Stimulated activated naive CD4-positive, alpha-beta T cell treated with Interleukin-2 at 50 U/mL for 16 hours (primary cell): ENCODE measurements around the gene CCDC77.
"Not testable (repeated sequence)": the region's sequence is repeated elsewhere in the genome, so short reads cannot be mapped to it uniquely, and the experiment has no call there.

Source experiments
- DNase-seq: peaks from one replicate; lab custom pipeline; 2025; lab: John Stamatoyannopoulos, UW

CCDC77 gene

GRCh38 chr12:401235-402028 lies at the start of gene CCDC77:
Gene CCDC77 (plus strand): TSS chr12:401644. CDS start chr12:409384, 7,740 bp downstream.
- no peak for DNase-seq

- no peak for DNase-seq
These were observed 45.0 kb upstream of the CCDC77 start for GRCh38 chr12:356276-356988.

- no peak for DNase-seq
These were observed 42.4 kb upstream of the CCDC77 start for GRCh38 chr12:359091-359490.

GRCh38 chr12:366820-367219 lies 34.6 kb upstream of the CCDC77 start:
- DNase-seq: no peak

GRCh38 chr12:367972-368371 lies 33.5 kb upstream of the CCDC77 start:
- DNase-seq: no peak

GRCh38 chr12:370739-371485 lies 30.5 kb upstream of the CCDC77 start:
- DNase-seq: not testable (repeated sequence)

GRCh38 chr12:386651-387050 lies 14.8 kb upstream of the CCDC77 start:
- no peak for DNase-seq

- no peak for DNase-seq
These were observed 13.4 kb upstream of the CCDC77 start for GRCh38 chr12:388012-388411.

GRCh38 chr12:388541-389141 lies 12.8 kb upstream of the CCDC77 start:
- no peak for DNase-seq

- no peak for DNase-seq
These were observed 12.0 kb upstream of the CCDC77 start, which contains the start of gene KDM5A for GRCh38 chr12:389142-390096. Gene KDM5A (minus strand): TSS chr12:389320. CDS start chr12:389091, 229 bp downstream.

GRCh38 chr12:400828-401227 lies 616 bp upstream of the CCDC77 start:
- DNase-seq: no peak

- DNase-seq: no peak
These were observed 565 bp downstream of the CCDC77 start for GRCh38 chr12:402029-402389.

GRCh38 chr12:414859-415258 lies 13.4 kb downstream of the CCDC77 start:
- DNase-seq: no peak

- no peak for DNase-seq
These were observed 17.0 kb downstream of the CCDC77 start for GRCh38 chr12:418432-418831.

GRCh38 chr12:422526-422925 lies 21.1 kb downstream of the CCDC77 start:
- no peak for DNase-seq

- not testable (repeated sequence) for DNase-seq
These were observed 34.3 kb downstream of the CCDC77 start for GRCh38 chr12:435737-436136.

- no peak for DNase-seq
These were observed 40.9 kb downstream of the CCDC77 start for GRCh38 chr12:442235-442884.

GRCh38 chr12:447141-447540 lies 45.7 kb downstream of the CCDC77 start:
- DNase-seq: no peak

- DNase-seq: no peak
These were observed 47.8 kb downstream of the CCDC77 start for GRCh38 chr12:449203-449602.

- no peak for DNase-seq
These were observed 49.0 kb downstream of the CCDC77 start for GRCh38 chr12:450438-450837.
